WTC11 (cell line): Measurements from ENCODE around the gene ZNF423. TPM values are rescaled to one million over a fixed set of nuclear protein-coding genes. Genes with fewer than 3 reads are reported as not detected.

Experiments used
- ATAC-seq: fragments of 200-7000 bp; cut with Tn5 transposase; 2 replicates; pipeline ENCODE4 v1.10.0; 2021; ENCODE audit warnings: mild to moderate bottlenecking, moderate library complexity
- CTCF ChIA-PET: fragments of 300-600 bp; sonication (Branson Sonifier 250); formaldehyde crosslinking; loops from one replicate; lab custom pipeline; 2021; ENCODE audit warnings: antibody characterized with exemption; lab: Charles Lee
- POLR2A ChIA-PET: fragments of 350-600 bp; sonication (Branson Sonifier 250); formaldehyde crosslinking; loops from one replicate; lab custom pipeline; 2021; ENCODE audit warnings: antibody characterized with exemption; lab: Charles Lee
- DNase-seq: peaks from one replicate; pipeline ENCODE4 v3.0.0; 2021; ENCODE audit warnings: low spot score
- H3K27ac Mint-ChIP-seq: 2 replicates; pipeline ENCODE4 v1.8.0; 2021; ENCODE audit warnings: mixed read lengths
- H3K27me3 Mint-ChIP-seq: 2 replicates; pipeline ENCODE4 v1.8.0; 2021; ENCODE audit warnings: low read depth, mild to moderate bottlenecking, moderate library complexity, mixed read lengths
- H3K36me3 Mint-ChIP-seq: 2 replicates; pipeline ENCODE4 v1.8.0; 2021; ENCODE audit warnings: mixed read lengths
- H3K4me1 Mint-ChIP-seq: 2 replicates; pipeline ENCODE4 v1.8.0; 2022; ENCODE audit warnings: mixed read lengths
- H3K4me3 Mint-ChIP-seq: 2 replicates; pipeline ENCODE4 v1.8.0; 2021; ENCODE audit warnings: mild to moderate bottlenecking, moderate library complexity, mixed read lengths
- H3K9me3 Mint-ChIP-seq: 2 replicates; pipeline ENCODE4 v1.8.0; 2021; ENCODE audit warnings: mixed read lengths
- AR ChIP-seq: fragments of 250-450 bp; sonication (Bioruptor Pico); IDR thresholded peaks from 2 replicates; pipeline ENCODE4 v1.9.0; 2021; ENCODE audit warnings: mild to moderate bottlenecking
- ARID4B ChIP-seq: sonication (generic); formaldehyde crosslinking; IDR thresholded peaks from 2 replicates; pipeline ENCODE4 v1.8.0; 2023; ENCODE audit warnings: missing genetic modification reagents, mild to moderate bottlenecking, borderline replicate concordance
- CTCF ChIP-seq: fragments of 200-600 bp; IDR thresholded peaks from 2 replicates; pipeline ENCODE4 v1.8.0; 2022; ENCODE audit warnings: antibody characterized with exemption
- E2F4 ChIP-seq: sonication (generic); formaldehyde crosslinking; IDR thresholded peaks from 2 replicates; pipeline ENCODE4 v1.8.1; 2022; ENCODE audit warnings: low read depth, mild to moderate bottlenecking, moderate library complexity, missing genetic modification reagents, borderline replicate concordance
- EMX1 ChIP-seq: fragments of 250-450 bp; sonication (Bioruptor Pico); IDR thresholded peaks from 2 replicates; pipeline ENCODE4 v1.8.0; 2021; ENCODE audit warnings: mild to moderate bottlenecking
- GRHL2 ChIP-seq: fragments of 250-450 bp; sonication (Bioruptor Pico); IDR thresholded peaks from 2 replicates; pipeline ENCODE4 v1.8.0; 2022; ENCODE audit warnings: mild to moderate bottlenecking, moderate library complexity; ENCODE audit not compliant: insufficient replicate concordance, severe bottlenecking
- HMGXB4 ChIP-seq: sonication (generic); formaldehyde crosslinking; IDR thresholded peaks from 2 replicates; pipeline ENCODE4 v1.8.1; 2023; ENCODE audit warnings: mild to moderate bottlenecking, moderate library complexity, missing genetic modification reagents
- MXD4 ChIP-seq: fragments of 250-450 bp; sonication (Bioruptor Pico); IDR thresholded peaks from 2 replicates; pipeline ENCODE4 v1.8.0; 2021; ENCODE audit warnings: mild to moderate bottlenecking, moderate library complexity, borderline replicate concordance
- MYBL2 ChIP-seq: sonication (generic); formaldehyde crosslinking; IDR thresholded peaks from 2 replicates; pipeline ENCODE4 v1.8.1; 2023; ENCODE audit warnings: mild to moderate bottlenecking, moderate library complexity, missing genetic modification reagents
- NFATC4 ChIP-seq: fragments of 250-450 bp; sonication (Bioruptor Pico); IDR thresholded peaks from 2 replicates; pipeline ENCODE4 v1.9.0; 2021; ENCODE audit warnings: mild to moderate bottlenecking
- NR1H2 ChIP-seq: sonication (generic); formaldehyde crosslinking; IDR thresholded peaks from 2 replicates; pipeline ENCODE4 v1.9.0; 2021; ENCODE audit warnings: mild to moderate bottlenecking, moderate library complexity, missing genetic modification reagents
- NR3C1 ChIP-seq: sonication (generic); formaldehyde crosslinking; conservative IDR thresholded peaks from 2 replicates; pipeline ENCODE4 v1.8.1; 2023; ENCODE audit warnings: low read depth, mild to moderate bottlenecking, missing genetic modification reagents
- PRRX2 ChIP-seq: fragments of 250-450 bp; sonication (Bioruptor Pico); IDR thresholded peaks from 2 replicates; pipeline ENCODE4 v1.8.0; 2021; ENCODE audit warnings: mild to moderate bottlenecking
- SMAD3 ChIP-seq: sonication (generic); formaldehyde crosslinking; IDR thresholded peaks from 2 replicates; pipeline ENCODE4 v1.8.0; 2022; ENCODE audit warnings: missing genetic modification reagents, mild to moderate bottlenecking, borderline replicate concordance
- SMAD4 ChIP-seq: sonication (generic); formaldehyde crosslinking; IDR thresholded peaks from 2 replicates; pipeline ENCODE4 v1.8.0; 2022; ENCODE audit warnings: mild to moderate bottlenecking, missing genetic modification reagents
- SOX15 ChIP-seq: fragments of 250-450 bp; sonication (Bioruptor Pico); IDR thresholded peaks from 2 replicates; pipeline ENCODE4 v1.9.0; 2021; ENCODE audit warnings: mild to moderate bottlenecking
- SP1 ChIP-seq: sonication (generic); formaldehyde crosslinking; conservative IDR thresholded peaks from 2 replicates; pipeline ENCODE4 v1.8.1; 2022; ENCODE audit warnings: missing genetic modification reagents
- TEAD1 ChIP-seq: sonication (generic); formaldehyde crosslinking; IDR thresholded peaks from 2 replicates; pipeline ENCODE4 v1.8.0; 2022; ENCODE audit warnings: mild to moderate bottlenecking, missing genetic modification reagents
- ZBTB21 ChIP-seq: sonication (generic); formaldehyde crosslinking; IDR thresholded peaks from 2 replicates; pipeline ENCODE4 v1.8.1; 2023; ENCODE audit warnings: mild to moderate bottlenecking, missing genetic modification reagents, borderline replicate concordance
- ZNF512 ChIP-seq: sonication (generic); formaldehyde crosslinking; IDR thresholded peaks from 2 replicates; pipeline ENCODE4 v1.8.1; 2022; ENCODE audit warnings: missing genetic modification reagents, borderline replicate concordance
- ZSCAN18 ChIP-seq: fragments of 250-450 bp; sonication (Bioruptor Pico); IDR thresholded peaks from 2 replicates; pipeline ENCODE4 v2.1.2; 2022; ENCODE audit warnings: mild to moderate bottlenecking, moderate library complexity
- total RNA-seq: library from RNA; stranded (reverse); gene quantifications from 3 replicates; pipeline ENCODE4 v1.2.3, GENCODE V29; 2021

Gene ZNF423
- total RNA-seq, 1 experiment from 2014 or later = 38.8 TPM

- TF ChIP-seq ZSCAN18 (no peak), PRRX2 (CRISPR knock-in tag) (no peak), ZNF512 (CRISPR knock-in tag) (no peak), CTCF (no peak)
Observed at GRCh38 chr16:49650603-49651002, 205.3 kb downstream of the ZNF423 start (continued).

GRCh38 chr16:49649013-49649765 lies 206.7 kb downstream of the ZNF423 start:
- H3K36me3 Mint-ChIP-seq = peaks cover 36% of the 10 kb centered on the region
- peaks cover 13% of the 10 kb centered on the region for H3K4me1 Mint-ChIP-seq
- DNase-seq (no peak), ATAC-seq (no peak)
- ChIA-PET CTCF (no interaction called here), POLR2A (no interaction called here)
- peaks cover 2% of the 10 kb centered on the region; the same call in 1 of the 2 replicates for H3K27me3 Mint-ChIP-seq
- H3K9me3 Mint-ChIP-seq = peaks cover 34% of the 10 kb centered on the region
- H3K27ac Mint-ChIP-seq = no peak overlapping the region
- H3K4me3 Mint-ChIP-seq = no peak overlapping the region
- TF ChIP-seq ARID4B (CRISPR knock-in tag) = no peak
- TF ChIP-seq SMAD3 (CRISPR knock-in tag) = no peak
- TF ChIP-seq GRHL2 (CRISPR knock-in tag) = no peak
- TF ChIP-seq SOX15 (CRISPR knock-in tag) = no peak
- TF ChIP-seq SMAD4 (CRISPR knock-in tag) = no peak
- TF ChIP-seq AR = no peak
- no peak for TF ChIP-seq ZBTB21 (CRISPR knock-in tag)
- no peak for TF ChIP-seq MXD4 (CRISPR knock-in tag)
- no peak for TF ChIP-seq EMX1 (CRISPR knock-in tag)
- no peak for TF ChIP-seq NFATC4 (CRISPR knock-in tag)
- no peak for TF ChIP-seq HMGXB4 (CRISPR knock-in tag)
- TF ChIP-seq PRRX2 (CRISPR knock-in tag) = no peak
- no peak for TF ChIP-seq MYBL2 (CRISPR knock-in tag)
- TF ChIP-seq NR3C1 = no peak
- no peak for TF ChIP-seq TEAD1 (CRISPR knock-in tag)
- TF ChIP-seq NR1H2 (CRISPR knock-in tag) = no peak
- TF ChIP-seq E2F4 (CRISPR knock-in tag) = no peak
- TF ChIP-seq SP1 (CRISPR knock-in tag) = no peak
